Endothelial cell of umbilical vein (primary cell): ENCODE measurements around the gene PRUNE2.

Source experiments
- CTCF ChIP-seq, 2 donors: IDR thresholded peaks; 1 replicate in 1 of 2; 2 replicates in 1 of 2; pipeline ENCODE4 v1.5.1; 2011; ENCODE audit warnings: low read length in 2 of 2, mild to moderate bottlenecking in 2 of 2, moderate library complexity in 2 of 2, control low read depth in 1 of 2, inconsistent platforms in 1 of 2, low read depth in 1 of 2; ENCODE audit not compliant: insufficient read depth in 1 of 2; ENCODE audit errors: extremely low read depth in 1 of 2
- EZH2 ChIP-seq: IDR thresholded peaks from 2 replicates; pipeline ENCODE4 v1.6.1; 2012; ENCODE audit warnings: borderline replicate concordance, low read depth, mild to moderate bottlenecking, moderate library complexity, low read length, inconsistent platforms; ENCODE audit not compliant: severe bottlenecking

GRCh38 chr9:76835571-76836283 is 70.2 kb downstream of the PRUNE2 start:
- TF ChIP-seq EZH2 = no peak
- TF ChIP-seq CTCF (IDR thresholded peaks at IDR 0.05; ENCODE audit: extremely low read depth in 1 of 2, insufficient read depth in 1 of 2, low read depth in 1 of 2, low read length in 2 of 2) = no peak
